ENCODE data around the gene CACNA1S.

- TF ChIP-seq CTCF (IDR thresholded peaks at IDR 0.05; ENCODE audit: insufficient read depth, low read length, poor library complexity, severe bottlenecking) (no peak), EZH2phosphoT487 (conservative IDR thresholded peaks at IDR 0.05; ENCODE audit: low read length) (no peak)
Observed at GRCh38 chr1:201061049-201061448, 51.2 kb downstream of the CACNA1S start.
